GM23338 (cell line): ENCODE measurements around the gene EGFR. TPM values are rescaled to one million over a fixed set of nuclear protein-coding genes. Genes with fewer than 3 reads are reported as not detected.

Source experiments
- ATAC-seq: fragments of 200-7000 bp; cut with Tn5 transposase; 3 replicates; pipeline ENCODE4 v1.9.1; 2020
- DNase-seq: peaks from one replicate; pipeline ENCODE4 v3.0.0-alpha.2; 2015; ENCODE audit warnings: low spot score
- H2AFZ ChIP-seq: fragments of 200-600 bp; sonication (generic); 2 replicates; pipeline ENCODE4 v1.8.0; 2016; ENCODE audit warnings: antibody characterized with exemption, mild to moderate bottlenecking, moderate library complexity
- H3F3A ChIP-seq: fragments of 200-600 bp; sonication (generic); replicated peaks from 2 replicates; pipeline ENCODE4 v1.8.0; 2017; ENCODE audit warnings: antibody characterized with exemption, mixed run types, low read depth
- H3K27ac ChIP-seq: fragments of 200-600 bp; sonication (generic); 2 replicates; pipeline ENCODE4 v1.6.1; 2016; ENCODE audit warnings: low read depth
- H3K27me3 ChIP-seq: fragments of 200-600 bp; sonication (generic); 2 replicates; pipeline ENCODE4 v1.8.0; 2016; ENCODE audit warnings: mild to moderate bottlenecking, mixed run types, moderate library complexity; ENCODE audit not compliant: insufficient read depth
- H3K36me3 ChIP-seq: fragments of 200-600 bp; sonication (generic); 2 replicates; pipeline ENCODE4 v1.8.0; 2016; ENCODE audit warnings: mild to moderate bottlenecking; ENCODE audit not compliant: insufficient read depth
- H3K4me1 ChIP-seq: fragments of 200-600 bp; sonication (generic); 2 replicates; pipeline ENCODE4 v1.8.0; 2016; ENCODE audit warnings: mild to moderate bottlenecking, moderate library complexity; ENCODE audit not compliant: insufficient read depth
- H3K4me2 ChIP-seq: fragments of 200-600 bp; sonication (generic); 2 replicates; pipeline ENCODE4 v1.7.1; 2017; ENCODE audit warnings: mixed run types
- H3K4me3 ChIP-seq: fragments of 200-600 bp; sonication (generic); 2 replicates; pipeline ENCODE4 v1.6.1; 2016; ENCODE audit warnings: mixed run types
- H3K79me2 ChIP-seq: fragments of 200-600 bp; sonication (generic); replicated peaks from 2 replicates; pipeline ENCODE4 v1.8.0; 2017; ENCODE audit warnings: mild to moderate bottlenecking; ENCODE audit not compliant: insufficient read depth
- H3K9me2 ChIP-seq: fragments of 200-600 bp; sonication (generic); 2 replicates; pipeline ENCODE4 v1.8.0; 2017; ENCODE audit not compliant: insufficient read depth
- H4K20me1 ChIP-seq: fragments of 200-600 bp; sonication (generic); replicated peaks from 2 replicates; pipeline ENCODE4 v1.8.0; 2017; ENCODE audit warnings: mild to moderate bottlenecking; ENCODE audit not compliant: insufficient read depth
- H3K27ac Mint-ChIP-seq: 2 replicates; pipeline ENCODE4 v1.8.0; 2020; ENCODE audit warnings: inconsistent platforms, mild to moderate bottlenecking, moderate library complexity, mixed read lengths
- H3K27me3 Mint-ChIP-seq: 3 replicates; pipeline ENCODE4 v1.8.0; 2022; ENCODE audit warnings: low read depth, mild to moderate bottlenecking, moderate library complexity, mixed read lengths, inconsistent platforms; ENCODE audit not compliant: insufficient read depth, poor library complexity
- H3K36me3 Mint-ChIP-seq: 3 replicates; pipeline ENCODE4 v1.8.0; 2021; ENCODE audit warnings: low read depth, mild to moderate bottlenecking, inconsistent platforms, moderate library complexity, mixed read lengths
- H3K4me1 Mint-ChIP-seq: 3 replicates; pipeline ENCODE4 v1.8.0; 2020; ENCODE audit warnings: mild to moderate bottlenecking, inconsistent platforms, mixed read lengths
- H3K4me3 Mint-ChIP-seq: 3 replicates; pipeline ENCODE4 v1.8.0; 2021; ENCODE audit warnings: moderate library complexity, mild to moderate bottlenecking, inconsistent platforms, mixed read lengths
- H3K9me3 Mint-ChIP-seq: 3 replicates; pipeline ENCODE4 v1.8.0; 2020; ENCODE audit warnings: moderate library complexity, mild to moderate bottlenecking, inconsistent platforms, mixed read lengths
- ZNF114 ChIP-seq: fragments of 250-450 bp; sonication (Bioruptor Pico); IDR thresholded peaks from 2 replicates; pipeline ENCODE4 v1.5.0; 2020; ENCODE audit warnings: mild to moderate bottlenecking, moderate library complexity
- ZNF462 ChIP-seq: fragments of 250-450 bp; sonication (Bioruptor Pico); IDR thresholded peaks from 2 replicates; pipeline ENCODE4 v1.5.0; 2020; ENCODE audit warnings: mild to moderate bottlenecking, moderate library complexity
- polyA plus RNA-seq: library from polyadenylated mRNA; unstranded; fragments of >200 nt; fragmentation: Nextera tagmentation; extraction: Ambion mirVana; gene quantifications from 2 replicates; pipeline ENCODE4 v1.2.1, GENCODE V29; 2016
- total RNA-seq: library from RNA; depleted of rRNA; stranded (reverse); fragments of >200 nt; shearing (Covaris generic); gene quantifications from 2 replicates; pipeline ENCODE4 v1.2.3, GENCODE V29; 2014

EGFR gene
- total and polyA plus RNA-seq, 2 experiments from 2014 or later = 1.5 to 4.5 TPM

GRCh38 chr7:55148571-55148970 lies 129.8 kb downstream of the EGFR start:
- Mint-ChIP-seq H3K27ac (no peak overlapping the region), H3K36me3 (no peaks in the 10 kb centered on the region; the same call in 2 of the 3 replicates), H3K9me3 (no peaks in the 10 kb centered on the region), H3K4me3 (no peak overlapping the region), H3K27me3 (peaks cover 3% of the 10 kb centered on the region), H3K4me1 (peaks cover 3% of the 10 kb centered on the region)
- no peak for TF ChIP-seq ZNF462
- no peak for ATAC-seq
- no peak overlapping the region for H3K4me2 ChIP-seq
- H3K27ac ChIP-seq = no peak overlapping the region
- H3K4me1 ChIP-seq = no peaks in the 10 kb centered on the region
- no peaks in the 10 kb centered on the region for H3K9me2 ChIP-seq
- no peaks in the 10 kb centered on the region for H3K36me3 ChIP-seq
- no peaks in the 10 kb centered on the region for H3K79me2 ChIP-seq
- no peaks in the 10 kb centered on the region for H3F3A ChIP-seq
- H2AFZ ChIP-seq = no peak overlapping the region
- no peak overlapping the region for H3K4me3 ChIP-seq
- no peak for DNase-seq
- H3K27me3 ChIP-seq = no peaks in the 10 kb centered on the region
- H4K20me1 ChIP-seq = no peaks in the 10 kb centered on the region

DNA sequence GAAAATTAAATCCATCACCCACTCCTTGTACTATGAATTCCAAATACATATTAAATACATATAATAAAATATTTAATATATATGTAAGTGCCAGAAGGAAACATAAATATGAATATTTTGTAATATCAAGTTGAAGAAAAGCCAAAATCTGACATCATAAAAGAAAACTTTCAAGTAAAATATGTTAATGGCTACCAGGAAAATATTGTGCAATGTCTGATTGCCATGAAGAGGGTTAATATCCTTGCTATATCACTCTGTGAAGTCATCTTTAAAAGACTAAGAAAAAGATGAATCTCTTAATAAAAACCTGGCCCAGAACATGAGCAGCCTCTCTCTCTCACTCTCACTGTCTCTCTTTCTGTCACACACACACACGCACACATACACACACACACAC lies 130.2 kb downstream of the EGFR start:
- DNase-seq = no peak
- peaks cover 3% of the 10 kb centered on the region for H3K4me1 Mint-ChIP-seq
- H3K4me3 ChIP-seq = no peak overlapping the region
- TF ChIP-seq ZNF114 (CRISPR knock-in tag) = no peak
- H3K36me3 Mint-ChIP-seq = no peaks in the 10 kb centered on the region; the same call in 2 of the 3 replicates
- no peak overlapping the region for H3K27ac ChIP-seq
- H3K4me1 ChIP-seq = no peaks in the 10 kb centered on the region
- no peaks in the 10 kb centered on the region for H3F3A ChIP-seq
- H3K79me2 ChIP-seq = no peaks in the 10 kb centered on the region
- no peaks in the 10 kb centered on the region for H3K36me3 ChIP-seq
- no peak overlapping the region for H3K4me3 Mint-ChIP-seq
- H3K9me2 ChIP-seq = no peaks in the 10 kb centered on the region
- H3K27me3 Mint-ChIP-seq = peaks cover 3% of the 10 kb centered on the region
- no peak overlapping the region for H3K27ac Mint-ChIP-seq
- H3K9me3 Mint-ChIP-seq = no peaks in the 10 kb centered on the region
- no peak overlapping the region for H3K4me2 ChIP-seq
- no peak overlapping the region for H2AFZ ChIP-seq
- no peaks in the 10 kb centered on the region for H4K20me1 ChIP-seq
- H3K27me3 ChIP-seq = no peaks in the 10 kb centered on the region
- no peak for ATAC-seq
